RWPE1 (cell line): ENCODE measurements around the gene CENATAC.
A peak's percentile ranks its signal among the peaks of the same experiment; 100 is the strongest.
"Not testable (repeated sequence)": the region's sequence is repeated elsewhere in the genome, so short reads cannot be mapped to it uniquely, and the experiment has no call there.

ENCODE experiments used
- CTCF ChIA-PET: fragments of 350-600 bp; sonication (Branson Sonifier 250); formaldehyde crosslinking; extraction: SDS; loops from one replicate; lab custom pipeline; 2021; lab: Yijun Ruan, JAX
- POLR2A ChIA-PET: fragments of 400-600 bp; formaldehyde crosslinking; extraction: SDS; loops from one replicate; lab custom pipeline; 2020; ENCODE audit warnings: antibody characterized with exemption; ENCODE audit not compliant: low non-redundant PET; lab: Yijun Ruan, JAX
- DNase-seq: peaks from one replicate; pipeline ENCODE4 v3.0.0; 2012; ENCODE audit warnings: low spot score
- H3K27ac ChIP-seq: fragments of 450-650 bp; 2 replicates; pipeline ENCODE4 v1.5.1; 2017
- CTCF ChIP-seq: fragments of 450-650 bp; conservative IDR thresholded peaks from 2 replicates; pipeline ENCODE4 v1.5.1; 2017; ENCODE audit warnings: low read depth, mild to moderate bottlenecking

CENATAC gene

DNA sequence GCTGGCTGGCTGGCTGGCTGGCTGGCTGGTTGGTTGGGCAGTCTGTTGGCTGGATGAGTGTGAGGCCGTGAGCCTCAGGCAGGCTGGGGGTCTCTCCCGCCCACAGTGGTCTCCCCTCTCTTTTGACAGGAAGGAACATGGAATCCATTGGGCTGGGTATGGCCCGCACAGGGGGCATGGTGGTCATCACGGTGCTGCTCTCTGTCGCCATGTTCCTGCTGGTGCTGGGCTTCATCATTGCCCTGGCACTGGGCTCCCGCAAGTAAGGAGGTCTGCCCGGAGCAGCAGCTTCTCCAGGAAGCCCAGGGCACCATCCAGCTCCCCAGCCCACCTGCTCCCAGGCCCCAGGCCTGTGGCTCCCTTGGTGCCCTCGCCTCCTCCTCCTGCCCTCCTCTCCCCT lies 40.0 kb upstream of the CENATAC start:
- TF ChIP-seq CTCF = no peak
- CTCF ChIA-PET = interaction anchor here (1.1 to 2.6 kb wide), 2 partner anchors 50 to 354 kb away, joined by 4 to 14 read pairs; no protein-coding TSS in a partner anchor
- DNase-seq = no peak
- H3K27ac ChIP-seq = no peak overlapping the region
- POLR2A ChIA-PET = interaction anchor here (0.7 kb wide), 1 partner anchor 46 kb away, joined by 3 read pairs; no protein-coding TSS in a partner anchor

GRCh38 chr11:118958577-118958976 lies 39.4 kb upstream of the CENATAC start:
- no peak for DNase-seq
- H3K27ac ChIP-seq = no peak overlapping the region
- no peak for TF ChIP-seq CTCF
- ChIA-PET POLR2A (no interaction called here), CTCF (interaction anchor here (1.1 kb wide), 1 partner anchor 201 kb away, joined by 4 read pairs; no protein-coding TSS in a partner anchor)

DNA sequence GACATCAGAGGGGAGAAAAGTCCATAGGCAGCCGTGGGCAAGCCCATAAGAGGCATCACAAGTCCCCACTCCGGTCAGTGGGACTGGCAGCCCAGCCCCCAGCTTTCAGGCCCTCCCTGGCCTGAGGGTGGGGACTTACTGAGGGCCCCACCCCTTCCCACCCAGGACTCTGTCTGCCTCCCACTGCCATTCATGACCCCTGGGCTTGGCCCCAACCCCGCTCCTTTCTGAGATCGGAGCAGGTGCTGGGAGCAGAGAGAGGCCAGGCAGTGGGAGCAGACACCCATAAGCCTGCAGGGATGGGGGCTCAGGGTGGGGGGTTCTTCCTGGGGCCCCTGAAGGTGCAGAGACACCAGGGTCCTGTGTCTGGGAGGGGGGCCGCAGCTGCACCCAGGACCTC lies 36.7 kb upstream of the CENATAC start:
- POLR2A ChIA-PET = no interaction called here
- DNase-seq = no peak
- CTCF ChIA-PET = no interaction called here
- peak overlapping the region; percentile 23 for H3K27ac ChIP-seq
- no peak for TF ChIP-seq CTCF

- CTCF ChIA-PET = no interaction called here
- peak overlapping the region; percentile 23 for H3K27ac ChIP-seq
- no peak for TF ChIP-seq CTCF
- DNase-seq = no peak
- POLR2A ChIA-PET = no interaction called here
Measured at GRCh38 chr11:118961591-118961990, 36.3 kb upstream of the CENATAC start.

DNA sequence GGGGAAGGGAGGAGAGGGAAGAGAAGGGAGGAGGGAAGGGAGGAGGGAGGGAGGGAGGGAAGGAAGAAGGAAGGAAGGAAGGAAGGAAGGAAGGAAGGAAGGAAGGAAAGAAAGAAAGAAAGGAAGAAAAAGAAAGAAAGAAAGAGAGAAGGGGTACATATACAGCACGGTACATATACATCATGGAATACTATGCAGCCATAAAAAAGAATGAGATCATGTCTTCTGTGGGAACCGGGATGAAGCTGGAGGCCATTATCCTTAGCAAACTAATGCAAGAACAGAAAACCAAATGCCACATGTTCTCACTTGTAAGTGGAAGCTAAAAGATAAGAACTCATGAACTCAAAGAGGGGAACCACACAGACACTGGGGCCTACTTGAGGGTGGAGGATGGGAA lies 28.4 kb upstream of the CENATAC start:
- DNase-seq, CTCF ChIA-PET, H3K27ac ChIP-seq: not testable (repeated sequence)
- POLR2A ChIA-PET = interaction anchor here (0.5 kb wide), 1 partner anchor 298 kb away, joined by 4 read pairs; no protein-coding TSS in a partner anchor

GRCh38 chr11:118971646-118972045 lies 26.3 kb upstream of the CENATAC start, which contains the start of gene FOXR1:
TSS of gene FOXR1 (plus strand) at chr11:118971761. CDS start at chr11:118971932, 171 bp downstream.
- no peak for DNase-seq
- CTCF ChIA-PET = no interaction called here
- H3K27ac ChIP-seq = no peak within 1 kb of the TSS
- POLR2A ChIA-PET = no interaction called here
- no peak for TF ChIP-seq CTCF

- ChIA-PET CTCF (no interaction called here), POLR2A (no interaction called here)
- no peak for DNase-seq
- no peak overlapping the region for H3K27ac ChIP-seq
- no peak for TF ChIP-seq CTCF
Measured at GRCh38 chr11:118973985-118974384, 24.0 kb upstream of the CENATAC start.
